Measurements from ENCODE around the gene PGM1. TPM values are rescaled to one million over a fixed set of nuclear protein-coding genes. Genes with fewer than 3 reads are reported as not detected.

PGM1 gene
- total RNA-seq, 1 donor from 2014 or later = 53.9 TPM

GRCh38 chr1:63678200-63678599 lies 85.0 kb downstream of the PGM1 start:
- no peak overlapping the region for H3K27ac ChIP-seq
- intact Hi-C loops (cut with DNase I) = no loop called here
- TF ChIP-seq CTCF (IDR thresholded peaks at IDR 0.05) = no peak
- DNase-seq = no peak
- no peak for ATAC-seq
- no peak overlapping the region for H3K4me3 ChIP-seq
- no peaks in the 10 kb centered on the region for H3K9me3 ChIP-seq
- H3K27me3 ChIP-seq = no peaks in the 10 kb centered on the region
- no peaks in the 10 kb centered on the region for H3K4me1 ChIP-seq
- no peaks in the 10 kb centered on the region for H3K36me3 ChIP-seq

GRCh38 chr1:63679076-63679475 lies 85.9 kb downstream of the PGM1 start:
- no peaks in the 10 kb centered on the region for H3K9me3 ChIP-seq
- ATAC-seq = no peak
- no peaks in the 10 kb centered on the region for H3K27me3 ChIP-seq

GRCh38 chr1:63679589-63679988 lies 86.4 kb downstream of the PGM1 start:
- Histone ChIP-seq H3K4me1 (no peaks in the 10 kb centered on the region), H3K9me3 (no peaks in the 10 kb centered on the region), H3K36me3 (no peaks in the 10 kb centered on the region), H3K4me3 (no peak overlapping the region), H3K27me3 (no peaks in the 10 kb centered on the region), H3K27ac (no peak overlapping the region)
- intact Hi-C loops (cut with DNase I) = no loop called here
- DNase-seq (no peak), ATAC-seq (no peak)
- TF ChIP-seq CTCF (IDR thresholded peaks at IDR 0.05) = no peak

More at GRCh38 chr1:63679076-63679475, 85.9 kb downstream of the PGM1 start:
- Histone ChIP-seq H3K4me1 (no peaks in the 10 kb centered on the region), H3K36me3 (no peaks in the 10 kb centered on the region), H3K27ac (no peak overlapping the region), H3K4me3 (no peak overlapping the region)
- no peak for DNase-seq
- TF ChIP-seq CTCF (IDR thresholded peaks at IDR 0.05) = no peak
- intact Hi-C loops (cut with DNase I) = no loop called here

- no peak for DNase-seq
- Histone ChIP-seq H3K4me1 (no peaks in the 10 kb centered on the region), H3K27me3 (no peaks in the 10 kb centered on the region), H3K36me3 (no peaks in the 10 kb centered on the region), H3K27ac (no peak overlapping the region), H3K9me3 (no peaks in the 10 kb centered on the region), H3K4me3 (no peak overlapping the region)
- intact Hi-C loops (cut with DNase I) = no loop called here
- no peak for TF ChIP-seq CTCF (IDR thresholded peaks at IDR 0.05)
- no peak for ATAC-seq
Observed at GRCh38 chr1:63682936-63683335, 89.7 kb downstream of the PGM1 start.

DNA sequence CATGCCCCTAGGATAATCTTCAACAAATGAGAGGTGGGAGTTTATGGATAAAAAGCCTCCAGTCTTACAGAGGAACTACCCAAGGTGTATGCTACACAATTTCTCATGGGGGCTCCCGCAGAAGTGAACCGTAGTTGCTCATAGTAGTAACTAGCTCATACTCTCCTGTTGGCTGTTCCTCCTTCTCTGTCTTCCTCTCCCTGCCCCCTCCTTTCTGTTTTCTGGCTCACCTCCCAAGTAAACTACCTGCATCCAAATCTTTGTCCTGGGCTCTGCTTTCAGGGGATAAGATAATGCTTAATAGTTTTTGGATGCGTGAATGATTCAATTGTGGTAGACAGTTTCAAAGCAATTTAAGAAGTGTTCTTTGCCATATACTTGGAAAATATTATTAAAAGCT lies 90.5 kb downstream of the PGM1 start:
- DNase-seq (no peak), ATAC-seq (no peak)
- TF ChIP-seq CTCF (IDR thresholded peaks at IDR 0.05) = no peak
- intact Hi-C loops (cut with DNase I) = no loop called here
- Histone ChIP-seq H3K4me1 (no peaks in the 10 kb centered on the region), H3K9me3 (no peaks in the 10 kb centered on the region), H3K4me3 (no peak overlapping the region), H3K27me3 (no peaks in the 10 kb centered on the region), H3K27ac (no peak overlapping the region), H3K36me3 (no peaks in the 10 kb centered on the region)

DNA sequence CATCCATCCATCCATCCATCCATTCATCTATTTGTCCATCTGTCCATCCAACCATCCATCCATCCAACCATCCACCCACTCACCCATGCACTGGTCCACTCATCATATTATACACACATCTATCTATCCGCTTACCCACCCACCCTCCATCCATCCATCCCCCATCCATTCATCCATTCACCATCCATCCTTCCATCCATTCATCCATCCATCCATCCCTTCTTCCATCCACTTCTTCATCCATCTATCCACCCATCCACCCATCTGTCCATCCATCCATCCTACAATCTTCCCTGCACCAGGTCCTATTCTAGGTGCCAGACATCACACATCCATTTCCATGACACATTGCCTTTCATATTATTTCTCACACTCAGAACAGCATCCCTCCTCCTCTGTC lies 93.5 kb downstream of the PGM1 start:
- Histone ChIP-seq H3K27me3 (no peaks in the 10 kb centered on the region), H3K36me3 (no peaks in the 10 kb centered on the region), H3K27ac (no peak overlapping the region), H3K9me3 (no peaks in the 10 kb centered on the region), H3K4me3 (no peak overlapping the region), H3K4me1 (no peaks in the 10 kb centered on the region)
- ATAC-seq (no peak), DNase-seq (no peak)
- intact Hi-C loops (cut with DNase I) = no loop called here
- TF ChIP-seq CTCF (IDR thresholded peaks at IDR 0.05) = no peak

Data from upper lobe of right lung (tissue), 1 donor.